Osteoblast (primary cell): ENCODE data around the gene MFN2. TPM values are rescaled to one million over a fixed set of nuclear protein-coding genes. Genes with fewer than 3 reads are reported as not detected.
A peak's percentile ranks its signal among the peaks of the same experiment; 100 is the strongest.

ENCODE experiments used
- DNase-seq: peaks from one replicate; pipeline ENCODE4 v3.0.0; 2011; ENCODE audit warnings: low spot score, mixed read lengths; ENCODE audit not compliant: insufficient read length; ENCODE audit errors: missing footprints
- H2AFZ ChIP-seq: 2 replicates; pipeline ENCODE4 v1.6.0; 2011; ENCODE audit warnings: mild to moderate bottlenecking, low read length
- H3K27ac ChIP-seq: 2 replicates; pipeline ENCODE4 v1.5.1; 2011; ENCODE audit warnings: mild to moderate bottlenecking, low read depth, low read length, moderate library complexity
- H3K27me3 ChIP-seq: 2 replicates; pipeline ENCODE4 v1.6.0; 2012; ENCODE audit warnings: mild to moderate bottlenecking, control low read depth, inconsistent platforms, low read length, moderate library complexity; ENCODE audit not compliant: insufficient read depth
- H3K36me3 ChIP-seq: 2 replicates; pipeline ENCODE4 v1.5.1; 2011; ENCODE audit warnings: mild to moderate bottlenecking, low read length, control low read depth, moderate library complexity; ENCODE audit not compliant: insufficient read depth
- H3K4me1 ChIP-seq: 2 replicates; pipeline ENCODE4 v1.5.1; 2011; ENCODE audit warnings: mild to moderate bottlenecking, low read length, control low read depth, moderate library complexity; ENCODE audit not compliant: insufficient read depth
- H3K4me2 ChIP-seq: 2 replicates; pipeline ENCODE4 v1.6.0; 2011; ENCODE audit warnings: mild to moderate bottlenecking, low read length; ENCODE audit not compliant: insufficient read depth
- H3K4me3 ChIP-seq: fragments of 200-600 bp; sonication (generic); 3 replicates; pipeline ENCODE4 v1.5.1; 2012; ENCODE audit warnings: mild to moderate bottlenecking, low read length, inconsistent platforms; ENCODE audit not compliant: insufficient read depth
- H3K79me2 ChIP-seq: 2 replicates; pipeline ENCODE4 v1.6.0; 2012; ENCODE audit warnings: mild to moderate bottlenecking, low read length, control low read depth, inconsistent platforms; ENCODE audit not compliant: insufficient read depth
- H3K9me3 ChIP-seq: 2 replicates; pipeline ENCODE4 v1.5.1; 2011; ENCODE audit warnings: low read depth, low read length, control low read depth
- H4K20me1 ChIP-seq: 2 replicates; pipeline ENCODE4 v1.6.0; 2012; ENCODE audit warnings: mild to moderate bottlenecking, low read length, control low read depth; ENCODE audit not compliant: insufficient read depth
- CTCF ChIP-seq: IDR thresholded peaks from 2 replicates; pipeline ENCODE4 v1.5.1; 2011; ENCODE audit warnings: mild to moderate bottlenecking, low read depth, low read length, moderate library complexity; ENCODE audit errors: extremely low read depth
- total RNA-seq: library from RNA; depleted of rRNA; stranded (reverse); fragments of >200 nt; gene quantifications from 2 replicates; pipeline ENCODE4 v1.2.3, GENCODE V29; 2012

Gene MFN2
- total RNA-seq, 1 donor, result 51.0 TPM

GRCh38 chr1:11967028-11967547 is 13.2 kb upstream of the MFN2 start:
- H3K9me3 ChIP-seq, result no peaks in the 10 kb centered on the region
- no peak overlapping the region for H3K4me2 ChIP-seq
- no peaks in the 10 kb centered on the region for H3K27me3 ChIP-seq
- TF ChIP-seq CTCF, result peak; percentile 33
- H3K27ac ChIP-seq, result no peak overlapping the region
- no peaks in the 10 kb centered on the region for H3K79me2 ChIP-seq
- H3K4me3 ChIP-seq, result no peak overlapping the region
- H2AFZ ChIP-seq, result no peak overlapping the region
- H3K36me3 ChIP-seq, result peaks cover 40% of the 10 kb centered on the region
- H3K4me1 ChIP-seq, result no peaks in the 10 kb centered on the region
- H4K20me1 ChIP-seq, result no peaks in the 10 kb centered on the region
- DNase-seq, result peak; percentile 89

GRCh38 chr1:11970441-11971185 is 9.6 kb upstream of the MFN2 start:
- peak; percentile 17 for DNase-seq
- Histone ChIP-seq H3K4me3 (no peak overlapping the region), H3K79me2 (no peaks in the 10 kb centered on the region), H2AFZ (no peak overlapping the region), H4K20me1 (no peaks in the 10 kb centered on the region), H3K27ac (no peak overlapping the region), H3K4me1 (no peaks in the 10 kb centered on the region), H3K27me3 (no peaks in the 10 kb centered on the region), H3K36me3 (peaks cover 43% of the 10 kb centered on the region), H3K9me3 (no peaks in the 10 kb centered on the region), H3K4me2 (no peak overlapping the region)
- TF ChIP-seq CTCF, result no peak

DNA sequence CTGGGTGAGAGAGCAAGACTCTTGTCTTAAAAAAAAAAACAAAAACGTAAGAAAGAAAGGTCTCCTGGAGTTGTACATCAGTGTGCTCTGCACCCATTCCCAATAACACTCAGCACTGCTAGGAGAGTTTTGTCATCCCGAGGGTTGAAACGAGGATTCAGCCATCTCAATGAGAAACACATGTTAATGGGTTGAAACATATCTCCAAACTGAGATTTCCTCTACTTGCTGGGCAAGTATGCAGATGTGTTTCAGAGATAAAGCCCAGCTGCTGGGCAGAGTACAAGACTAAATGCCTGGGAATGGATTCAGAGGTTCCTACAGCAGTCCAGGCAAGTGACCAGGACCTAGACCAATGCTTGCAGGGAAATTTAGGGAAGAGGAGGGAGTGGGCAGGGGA is 2.6 kb upstream of the MFN2 start:
- Histone ChIP-seq H3K27me3 (no peaks in the 10 kb centered on the region), H4K20me1 (no peaks in the 10 kb centered on the region), H3K4me2 (no peak overlapping the region), H3K4me3 (no peak overlapping the region), H3K27ac (no peak overlapping the region), H3K4me1 (peaks cover 23% of the 10 kb centered on the region), H3K79me2 (peaks cover 22% of the 10 kb centered on the region), H2AFZ (no peak overlapping the region), H3K36me3 (peaks cover 23% of the 10 kb centered on the region), H3K9me3 (no peaks in the 10 kb centered on the region)
- DNase-seq, result peak; percentile 45
- no peak for TF ChIP-seq CTCF

- H3K27ac ChIP-seq, result no peak overlapping the region
These were observed 1.9 kb upstream of the MFN2 start for GRCh38 chr1:11978301-11978700.

More at GRCh38 chr1:11978301-11978700, 1.9 kb upstream of the MFN2 start:
- no peaks in the 10 kb centered on the region for H3K9me3 ChIP-seq
- peaks cover 29% of the 10 kb centered on the region for H3K36me3 ChIP-seq
- H3K4me2 ChIP-seq, result no peak overlapping the region
- peaks cover under 1% of the 10 kb centered on the region for H4K20me1 ChIP-seq
- no peak for DNase-seq
- H3K27me3 ChIP-seq, result no peaks in the 10 kb centered on the region
- no peak for TF ChIP-seq CTCF
- peaks cover 23% of the 10 kb centered on the region for H3K4me1 ChIP-seq
- H3K79me2 ChIP-seq, result peaks cover 29% of the 10 kb centered on the region
- H2AFZ ChIP-seq, result no peak overlapping the region
- no peak overlapping the region for H3K4me3 ChIP-seq
